ENCODE measurements around the gene GAMT. TPM values are rescaled to one million over a fixed set of nuclear protein-coding genes. Genes with fewer than 3 reads are reported as not detected.

GAMT gene
- total and polyA plus RNA-seq, 2 of the 13 experiments (the other 11 are each of a cell fraction or from before 2014, with no cell fraction given): 115 to 124 TPM

- no peak overlapping the region for H3K4me3 ChIP-seq (replicated peaks in 1 of 3; ENCODE audit: insufficient read depth in 1 of 3, low read depth in 2 of 3, low read length in 3 of 3)
- TF ChIP-seq SUZ12 (IDR thresholded peaks at IDR 0.05; ENCODE audit: low read depth, low read length) (no peak), BCL6 (CRISPR knock-in tag; IDR thresholded peaks at IDR 0.05) (no peak), MXI1 (IDR thresholded peaks at IDR 0.05; ENCODE audit: borderline replicate concordance, low read depth, low read length) (no peak), RBFOX2 (IDR thresholded peaks at IDR 0.05; ENCODE audit: low read depth, low read length) (peak; percentile 42; the same call in 1 of the 2 replicates), AGO2 (optimal IDR thresholded peaks at IDR 0.05; ENCODE audit: low read depth, low read length) (peak; percentile 89), RBM22 (optimal IDR thresholded peaks at IDR 0.05; ENCODE audit: low read length) (peak; percentile 80), STAT5B (CRISPR knock-in tag; IDR thresholded peaks at IDR 0.05) (no peak)
- H3K79me2 ChIP-seq (ENCODE audit: insufficient read depth, low read length): peaks cover 65% of the 10 kb centered on the region
- peaks cover 32 to 76% of the 10 kb centered on the region in 2 experiments for H3K36me3 ChIP-seq (replicated peaks in 1 of 2; ENCODE audit: control insufficient read depth in 1 of 2, insufficient read depth in 2 of 2, low read length in 2 of 2)
- WGBS (ENCODE audit: low lambda C conversion rate): 95% methylated on average over 21 of the region's 37 CpGs
- no peak for ATAC-seq
- ChIA-PET CTCF (ENCODE audit: low intra/inter-chr PET ratio, low total read pairs) (no interaction called here), POLR2A (interaction anchor here (2.5 kb wide), 1 partner anchor 8 kb away, joined by 6 read pairs; no protein-coding TSS in a partner anchor)
- H3K4me2 ChIP-seq (ENCODE audit: low read depth, low read length): no peak overlapping the region
- H3K27me3 ChIP-seq (ENCODE audit: control insufficient read depth in 1 of 2, insufficient read depth in 2 of 2, low read length in 2 of 2): no peaks in the 10 kb centered on the region
- intact Hi-C loops (cut with micrococcal nuclease; ENCODE audit: unreplicated experiment) (no loop called here), in situ Hi-C loops (cut with HindIII; ENCODE audit: extremely low pct_ligation_motif_present, low pct_unique_long_range_greater_than_20kb) (no loop called here)
- no peak for FAIRE-seq
- no TSS peak for BruUV-seq (replicated peaks)
- no peak overlapping the region for H3K9ac ChIP-seq (ENCODE audit: insufficient read depth, low read depth, low read length)
- no peaks in the 10 kb centered on the region for H3K9me3 ChIP-seq (ENCODE audit: low read length)
- DNase-seq (ENCODE audit: low spot score): no peak
- H4K20me1 ChIP-seq (ENCODE audit: insufficient read depth, low read length): peaks cover 34% of the 10 kb centered on the region
- H2AFZ ChIP-seq (ENCODE audit: low read length): no peak overlapping the region
- H3K4me1 ChIP-seq (ENCODE audit: insufficient read depth, low read length): peaks cover 61% of the 10 kb centered on the region
- H3K27ac ChIP-seq (ENCODE audit: extremely low read length, insufficient read depth, low read length): peak overlapping the region; percentile 27
These were observed 20.0 kb upstream of the GAMT start for GRCh38 chr19:1421218-1421957.

DNA sequence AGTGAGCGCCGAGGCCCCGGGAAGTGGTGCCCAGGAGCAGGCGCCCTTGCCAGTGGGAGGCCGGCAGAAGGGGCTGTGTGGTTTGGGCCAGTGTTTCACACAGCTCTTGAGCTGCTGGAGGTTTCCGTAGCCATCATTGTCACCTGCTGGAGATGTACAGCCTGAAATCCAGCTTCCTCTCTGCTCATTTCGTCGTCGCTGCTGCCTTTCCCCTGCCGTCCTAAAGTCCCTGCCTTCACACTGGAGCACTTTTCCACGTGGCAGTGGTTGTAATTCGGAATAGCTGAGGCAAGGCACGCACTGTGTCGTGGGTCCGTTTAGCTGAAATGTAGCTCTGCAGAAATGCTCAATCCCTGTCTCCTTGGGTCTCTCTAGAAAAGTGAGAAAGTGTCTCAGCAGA lies 19.2 kb upstream of the GAMT start:
- FAIRE-seq (no peak), ATAC-seq (no peak), DNase-seq (ENCODE audit: low spot score) (no peak)
- BruUV-seq (replicated peaks): no TSS peak
- 97% methylated on average over 10 of the region's 15 CpGs for WGBS (ENCODE audit: low lambda C conversion rate)
- peaks cover 27 to 69% of the 10 kb centered on the region in 2 experiments for H3K36me3 ChIP-seq (replicated peaks in 1 of 2; ENCODE audit: control insufficient read depth in 1 of 2, insufficient read depth in 2 of 2, low read length in 2 of 2)
- H3K27me3 ChIP-seq (ENCODE audit: control insufficient read depth in 1 of 2, insufficient read depth in 2 of 2, low read length in 2 of 2): no peaks in the 10 kb centered on the region
- H3K9me3 ChIP-seq (ENCODE audit: low read length): no peaks in the 10 kb centered on the region
- intact Hi-C loops (cut with micrococcal nuclease; ENCODE audit: unreplicated experiment): no loop called here
- TF ChIP-seq RBM22 (optimal IDR thresholded peaks at IDR 0.05; ENCODE audit: low read length) (peak; percentile 83), ZC3H4 (CRISPR knock-in tag; IDR thresholded peaks at IDR 0.05; ENCODE audit: borderline replicate concordance) (no peak)
- no peak overlapping the region for H3K9ac ChIP-seq (ENCODE audit: insufficient read depth, low read depth, low read length)
- H4K20me1 ChIP-seq (ENCODE audit: insufficient read depth, low read length): peaks cover 42% of the 10 kb centered on the region
- CTCF ChIA-PET (ENCODE audit: low intra/inter-chr PET ratio, low total read pairs): no interaction called here
- H3K4me2 ChIP-seq (ENCODE audit: low read depth, low read length): no peak overlapping the region
- H2AFZ ChIP-seq (ENCODE audit: low read length): no peak overlapping the region
- in situ Hi-C loops (cut with HindIII; ENCODE audit: extremely low pct_ligation_motif_present, low pct_unique_long_range_greater_than_20kb): no loop called here
- no peak overlapping the region for H3K4me3 ChIP-seq (replicated peaks in 1 of 3; ENCODE audit: insufficient read depth in 1 of 3, low read depth in 2 of 3, low read length in 3 of 3)
- H3K79me2 ChIP-seq (ENCODE audit: insufficient read depth, low read length): peaks cover 65% of the 10 kb centered on the region
- no peak overlapping the region for H3K27ac ChIP-seq (ENCODE audit: extremely low read length, insufficient read depth, low read length)
- POLR2A ChIA-PET: no interaction called here
- H3K4me1 ChIP-seq (ENCODE audit: insufficient read depth, low read length): peaks cover 65% of the 10 kb centered on the region

Measured in HepG2 (cell line).